ENCODE results near the gene HDAC4. TPM values are rescaled to one million over a fixed set of nuclear protein-coding genes. Genes with fewer than 3 reads are reported as not detected.
A peak's percentile ranks its signal among the peaks of the same experiment; 100 is the strongest.

HDAC4 gene
- total and polyA plus RNA-seq, 2 donors (not counting 1 experiment from before 2014, with no cell fraction given): 13.5 to 46.0 TPM

GRCh38 chr2:239220341-239220740 is 180.5 kb downstream of the HDAC4 start:
- H3K4me3 ChIP-seq (ENCODE audit: control extremely low read depth in 1 of 5, extremely low read depth in 1 of 5, insufficient read depth in 1 of 5, low read depth in 2 of 5, low read length in 4 of 5): no peak overlapping the region
- TF ChIP-seq CTCF (IDR thresholded peaks at IDR 0.05): no peak
- no peak for TF ChIP-seq EZH2 (IDR thresholded peaks at IDR 0.05; ENCODE audit: borderline replicate concordance, insufficient read depth, low read depth, low read length, poor library complexity, severe bottlenecking)
- H3K9me3 ChIP-seq (ENCODE audit: control extremely low read depth in 1 of 3, control insufficient read depth in 2 of 3, insufficient read depth in 1 of 3, low read length in 2 of 3): no peaks in the 10 kb centered on the region
- intact Hi-C loops (cut with micrococcal nuclease): no loop called here
- no peak overlapping the region for H3K27ac ChIP-seq (ENCODE audit: low read length in 2 of 2)
- CTCF ChIA-PET: no interaction called here
- Mint-ChIP-seq H3K4me1 (peaks cover 56% of the 10 kb centered on the region), H3K27me3 (no peaks in the 10 kb centered on the region), H3K4me3 (peak overlapping the region; percentile 55), H3K9me3 (ENCODE audit: insufficient read depth) (no peaks in the 10 kb centered on the region), H3K27ac (no peak overlapping the region)
- no peaks in the 10 kb centered on the region for H3K27me3 ChIP-seq (replicated peaks in 1 of 4; ENCODE audit: control extremely low read depth in 1 of 4, control insufficient read depth in 3 of 4, insufficient read depth in 4 of 4, low read length in 3 of 4)
- no peak for ATAC-seq (ENCODE audit: low read depth)
- H3K4me1 ChIP-seq (ENCODE audit: control insufficient read depth in 2 of 2, insufficient read depth in 2 of 2, low read length in 2 of 2): peaks cover 28 to 36% of the 10 kb centered on the region in 2 donors
- peaks cover 52% of the 10 kb centered on the region for H3K79me2 ChIP-seq (ENCODE audit: control insufficient read depth, insufficient read depth, low read length)
- 84% methylated on average over 9 of the region's 9 CpGs for WGBS (ENCODE audit: insufficient coverage)
- POLR2A ChIA-PET: no interaction called here
- H2AFZ ChIP-seq (ENCODE audit: insufficient read depth, low read depth, low read length, poor library complexity, severe bottlenecking): no peak overlapping the region
- H3K9ac ChIP-seq (ENCODE audit: low read length): no peak overlapping the region
- DNase-seq: no peak
- H3K4me2 ChIP-seq (replicated peaks; ENCODE audit: low read depth, low read length, poor library complexity, severe bottlenecking): no peak overlapping the region
- no peaks in the 10 kb centered on the region for H3K36me3 ChIP-seq (replicated peaks in 1 of 2; ENCODE audit: control extremely low read depth in 1 of 2, control insufficient read depth in 1 of 2, extremely low read depth in 1 of 2, insufficient read depth in 2 of 2, low read length in 1 of 2)
- H4K20me1 ChIP-seq (ENCODE audit: control insufficient read depth, insufficient read depth, low read length, poor library complexity, severe bottlenecking): peaks cover 4% of the 10 kb centered on the region

- peaks cover 30% of the 10 kb centered on the region for H3K4me1 Mint-ChIP-seq
- no peaks in the 10 kb centered on the region for H3K27me3 ChIP-seq (replicated peaks in 1 of 4; ENCODE audit: control extremely low read depth in 1 of 4, control insufficient read depth in 3 of 4, insufficient read depth in 4 of 4, low read length in 3 of 4)
- WGBS (ENCODE audit: insufficient coverage): 84% methylated on average over 7 of the region's 17 CpGs
- H3K9ac ChIP-seq (ENCODE audit: low read length): no peak overlapping the region
- H3K4me1 ChIP-seq (ENCODE audit: control insufficient read depth in 2 of 2, insufficient read depth in 2 of 2, low read length in 2 of 2): peaks cover 12 to 17% of the 10 kb centered on the region in 2 donors
- no peaks in the 10 kb centered on the region for H3K9me3 ChIP-seq (ENCODE audit: control extremely low read depth in 1 of 3, control insufficient read depth in 2 of 3, insufficient read depth in 1 of 3, low read length in 2 of 3)
- H2AFZ ChIP-seq (ENCODE audit: insufficient read depth, low read depth, low read length, poor library complexity, severe bottlenecking): no peak overlapping the region
- H4K20me1 ChIP-seq (ENCODE audit: control insufficient read depth, insufficient read depth, low read length, poor library complexity, severe bottlenecking): peaks cover 33% of the 10 kb centered on the region
- no peak overlapping the region for H3K4me3 Mint-ChIP-seq
- H3K36me3 ChIP-seq (replicated peaks in 1 of 2; ENCODE audit: control extremely low read depth in 1 of 2, control insufficient read depth in 1 of 2, extremely low read depth in 1 of 2, insufficient read depth in 2 of 2, low read length in 1 of 2): no peaks in the 10 kb centered on the region
- H3K79me2 ChIP-seq (ENCODE audit: control insufficient read depth, insufficient read depth, low read length): peaks cover 66% of the 10 kb centered on the region
- no peak overlapping the region for H3K27ac Mint-ChIP-seq
- TF ChIP-seq CTCF (IDR thresholded peaks at IDR 0.05) (no peak), EZH2 (IDR thresholded peaks at IDR 0.05; ENCODE audit: borderline replicate concordance, insufficient read depth, low read depth, low read length, poor library complexity, severe bottlenecking) (no peak)
- no peak overlapping the region for H3K27ac ChIP-seq (ENCODE audit: low read length in 2 of 2)
- H3K27me3 Mint-ChIP-seq: no peaks in the 10 kb centered on the region
- POLR2A ChIA-PET: no interaction called here
- CTCF ChIA-PET: no interaction called here
- intact Hi-C loops (cut with micrococcal nuclease): no loop called here
- H3K4me2 ChIP-seq (replicated peaks; ENCODE audit: low read depth, low read length, poor library complexity, severe bottlenecking): no peak overlapping the region
- ATAC-seq (ENCODE audit: low read depth): no peak
- no peak for DNase-seq
- H3K4me3 ChIP-seq (ENCODE audit: control extremely low read depth in 1 of 5, extremely low read depth in 1 of 5, insufficient read depth in 1 of 5, low read depth in 2 of 5, low read length in 4 of 5): no peak overlapping the region
- no peaks in the 10 kb centered on the region for H3K9me3 Mint-ChIP-seq (ENCODE audit: insufficient read depth)
These were observed 184.1 kb downstream of the HDAC4 start for GRCh38 chr2:239216614-239217273.
